WTC11 (cell line): ENCODE measurements around the gene LSM5. TPM values are rescaled to one million over a fixed set of nuclear protein-coding genes. Genes with fewer than 3 reads are reported as not detected.

Source experiments
- ATAC-seq: fragments of 200-7000 bp; cut with Tn5 transposase; 2 replicates; pipeline ENCODE4 v1.10.0; 2021; ENCODE audit warnings: mild to moderate bottlenecking, moderate library complexity
- CTCF ChIA-PET: fragments of 300-600 bp; sonication (Branson Sonifier 250); formaldehyde crosslinking; loops from one replicate; lab custom pipeline; 2021; ENCODE audit warnings: antibody characterized with exemption; lab: Charles Lee
- POLR2A ChIA-PET: fragments of 350-600 bp; sonication (Branson Sonifier 250); formaldehyde crosslinking; loops from one replicate; lab custom pipeline; 2021; ENCODE audit warnings: antibody characterized with exemption; lab: Charles Lee
- DNase-seq: peaks from one replicate; pipeline ENCODE4 v3.0.0; 2021; ENCODE audit warnings: low spot score
- H3K27ac Mint-ChIP-seq: 2 replicates; pipeline ENCODE4 v1.8.0; 2021; ENCODE audit warnings: mixed read lengths
- H3K27me3 Mint-ChIP-seq: 2 replicates; pipeline ENCODE4 v1.8.0; 2021; ENCODE audit warnings: low read depth, mild to moderate bottlenecking, moderate library complexity, mixed read lengths
- H3K36me3 Mint-ChIP-seq: 2 replicates; pipeline ENCODE4 v1.8.0; 2021; ENCODE audit warnings: mixed read lengths
- H3K4me1 Mint-ChIP-seq: 2 replicates; pipeline ENCODE4 v1.8.0; 2022; ENCODE audit warnings: mixed read lengths
- H3K4me3 Mint-ChIP-seq: 2 replicates; pipeline ENCODE4 v1.8.0; 2021; ENCODE audit warnings: mild to moderate bottlenecking, moderate library complexity, mixed read lengths
- H3K9me3 Mint-ChIP-seq: 2 replicates; pipeline ENCODE4 v1.8.0; 2021; ENCODE audit warnings: mixed read lengths
- ATF1 ChIP-seq: sonication (generic); formaldehyde crosslinking; IDR thresholded peaks from 2 replicates; pipeline ENCODE4 v1.8.1; 2023; ENCODE audit warnings: mild to moderate bottlenecking, moderate library complexity, missing genetic modification reagents
- CBFB ChIP-seq: sonication (generic); formaldehyde crosslinking; IDR thresholded peaks from 2 replicates; pipeline ENCODE4 v1.8.1; 2022; ENCODE audit warnings: mild to moderate bottlenecking, low read depth, missing genetic modification reagents
- CREM ChIP-seq: sonication (generic); formaldehyde crosslinking; IDR thresholded peaks from 2 replicates; pipeline ENCODE4 v1.8.1; 2022; ENCODE audit warnings: mild to moderate bottlenecking, missing genetic modification reagents, moderate library complexity
- IRF2 ChIP-seq: sonication (generic); formaldehyde crosslinking; IDR thresholded peaks from 2 replicates; pipeline ENCODE4 v1.8.0; 2022; ENCODE audit warnings: low read depth, missing genetic modification reagents, borderline replicate concordance
- KAT7 ChIP-seq: sonication (generic); formaldehyde crosslinking; IDR thresholded peaks from 2 replicates; pipeline ENCODE4 v1.8.1; 2023; ENCODE audit warnings: missing genetic modification reagents, mild to moderate bottlenecking, borderline replicate concordance
- MYBL2 ChIP-seq: sonication (generic); formaldehyde crosslinking; IDR thresholded peaks from 2 replicates; pipeline ENCODE4 v1.8.1; 2023; ENCODE audit warnings: mild to moderate bottlenecking, moderate library complexity, missing genetic modification reagents
- NFYB ChIP-seq: sonication (generic); formaldehyde crosslinking; conservative IDR thresholded peaks from 2 replicates; pipeline ENCODE4 v1.8.0; 2022; ENCODE audit warnings: low read depth, missing genetic modification reagents
- NR2C2 ChIP-seq: sonication (generic); formaldehyde crosslinking; IDR thresholded peaks from 2 replicates; pipeline ENCODE4 v1.8.0; 2022; ENCODE audit warnings: mild to moderate bottlenecking, missing genetic modification reagents
- SMAD3 ChIP-seq: sonication (generic); formaldehyde crosslinking; IDR thresholded peaks from 2 replicates; pipeline ENCODE4 v1.8.0; 2022; ENCODE audit warnings: missing genetic modification reagents, mild to moderate bottlenecking, borderline replicate concordance
- TCF7 ChIP-seq: sonication (generic); formaldehyde crosslinking; IDR thresholded peaks from 2 replicates; pipeline ENCODE4 v1.8.0; 2022; ENCODE audit warnings: mild to moderate bottlenecking, low read depth, missing genetic modification reagents, moderate library complexity
- TEAD4 ChIP-seq: sonication (generic); formaldehyde crosslinking; IDR thresholded peaks from 2 replicates; pipeline ENCODE4 v1.8.0; 2022; ENCODE audit warnings: mild to moderate bottlenecking, missing genetic modification reagents
- ZNF121 ChIP-seq: sonication (generic); formaldehyde crosslinking; IDR thresholded peaks from 2 replicates; pipeline ENCODE4 v1.8.0; 2023; ENCODE audit warnings: missing genetic modification reagents
- ZNF263 ChIP-seq: sonication (generic); formaldehyde crosslinking; IDR thresholded peaks from 2 replicates; pipeline ENCODE4 v1.8.1; 2022; ENCODE audit warnings: low read depth, mild to moderate bottlenecking, moderate library complexity, missing genetic modification reagents
- ZNF396 ChIP-seq: fragments of 250-450 bp; sonication (Bioruptor Pico); IDR thresholded peaks from 2 replicates; pipeline ENCODE4 v1.8.0; 2021; ENCODE audit warnings: mild to moderate bottlenecking, moderate library complexity, borderline replicate concordance
- ZNF671 ChIP-seq: fragments of 250-450 bp; sonication (Bioruptor Pico); IDR thresholded peaks from 2 replicates; pipeline ENCODE4 v1.8.0; 2021; ENCODE audit warnings: mild to moderate bottlenecking
- total RNA-seq: library from RNA; stranded (reverse); gene quantifications from 3 replicates; pipeline ENCODE4 v1.2.3, GENCODE V29; 2021
- TF ChIP-seq, protein P1 (sequence below): sonication (generic); formaldehyde crosslinking; IDR thresholded peaks from 2 replicates; pipeline ENCODE4 v1.8.1; 2022; ENCODE audit warnings: mild to moderate bottlenecking, missing genetic modification reagents, moderate library complexity, borderline replicate concordance
- TF ChIP-seq, protein P2 (sequence below): sonication (generic); formaldehyde crosslinking; IDR thresholded peaks from 2 replicates; pipeline ENCODE4 v1.8.0; 2022; ENCODE audit warnings: missing genetic modification reagents
- TF ChIP-seq, protein P3 (sequence below): sonication (generic); formaldehyde crosslinking; IDR thresholded peaks from 2 replicates; pipeline ENCODE4 v1.8.1; 2022; ENCODE audit warnings: low read depth, mild to moderate bottlenecking, moderate library complexity, missing genetic modification reagents, borderline replicate concordance
- TF ChIP-seq, protein P4 (sequence below): fragments of 200-600 bp; IDR thresholded peaks from 2 replicates; pipeline ENCODE4 v1.8.0; 2022; ENCODE audit warnings: antibody characterized with exemption
- TF ChIP-seq, protein P5 (sequence below): fragments of 250-450 bp; sonication (Bioruptor Pico); IDR thresholded peaks from 2 replicates; pipeline ENCODE4 v1.9.0; 2021; ENCODE audit warnings: mild to moderate bottlenecking
- TF ChIP-seq, protein P6 (sequence below): sonication (generic); formaldehyde crosslinking; IDR thresholded peaks from 2 replicates; pipeline ENCODE4 v1.8.1; 2022; ENCODE audit warnings: low read depth, missing genetic modification reagents, borderline replicate concordance
- TF ChIP-seq, protein P7 (sequence below): sonication (generic); formaldehyde crosslinking; conservative IDR thresholded peaks from 2 replicates; pipeline ENCODE4 v1.8.1; 2022; ENCODE audit warnings: mild to moderate bottlenecking, missing genetic modification reagents

Gene LSM5
- total RNA-seq, 1 experiment from 2014 or later = 89.5 TPM

DNA sequence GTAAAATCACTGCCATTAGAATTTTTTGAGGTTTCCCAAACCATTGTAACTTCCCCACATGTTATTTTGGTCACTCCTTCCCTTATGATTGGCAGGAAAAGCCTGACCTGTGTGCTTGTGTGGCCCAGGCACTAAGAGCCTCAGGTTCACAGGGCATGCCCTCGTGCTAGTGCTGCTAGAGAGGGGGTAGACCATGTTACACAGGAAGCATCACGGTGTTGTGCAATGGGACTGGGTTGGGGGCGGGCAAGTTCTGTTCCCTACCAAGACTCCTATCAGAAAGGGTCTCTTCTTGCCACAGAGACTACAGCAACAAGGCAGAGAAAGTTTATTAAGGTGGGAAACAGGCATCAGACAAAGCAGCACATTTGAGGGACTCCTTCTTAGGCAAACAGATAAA is 32.2 kb downstream of the LSM5 start:
- H3K4me1 Mint-ChIP-seq = peaks cover 4% of the 10 kb centered on the region

DNA sequence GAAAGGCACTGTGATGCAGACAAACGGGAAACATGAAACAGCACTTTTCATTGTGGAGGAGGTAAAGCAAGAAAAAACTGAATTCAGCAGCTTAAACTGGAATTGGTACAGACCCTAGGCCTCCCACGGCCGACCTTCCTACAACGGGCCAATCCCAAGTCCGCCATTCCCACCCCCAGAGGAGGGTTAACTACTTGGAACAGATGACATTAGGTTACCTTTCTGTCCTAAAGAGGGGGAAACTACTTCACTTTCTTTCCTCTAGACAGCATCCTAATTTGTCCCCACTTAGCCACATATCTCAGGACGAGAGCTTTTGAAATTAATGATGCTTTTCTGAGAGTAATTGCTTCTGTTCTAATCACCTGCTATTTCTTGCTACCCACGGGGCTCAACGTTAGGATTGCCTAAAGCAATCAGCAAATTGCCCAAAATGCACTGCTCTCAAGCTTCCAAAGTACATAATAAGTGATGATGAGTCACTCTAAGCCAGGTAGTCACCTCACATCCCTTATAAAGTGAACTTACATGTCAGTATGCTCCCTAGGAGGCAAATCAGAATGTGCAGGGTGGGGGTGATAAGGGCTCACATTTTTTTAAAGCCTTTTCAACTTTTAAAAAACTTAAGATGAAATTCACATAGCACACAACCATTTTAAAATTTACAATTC is 36.7 kb downstream of the LSM5 start:
- Mint-ChIP-seq H3K9me3 (peaks cover 35% of the 10 kb centered on the region), H3K27me3 (peaks cover 3% of the 10 kb centered on the region; the same call in 1 of the 2 replicates), H3K36me3 (peaks cover 24% of the 10 kb centered on the region), H3K4me1 (no peaks in the 10 kb centered on the region), H3K27ac (no peak overlapping the region), H3K4me3 (no peak overlapping the region)
- ChIA-PET CTCF (interaction anchor here (1.3 kb wide), 1 partner anchor 26 kb away, joined by 3 read pairs; no protein-coding TSS in a partner anchor), POLR2A (no interaction called here)
- DNase-seq (no peak), ATAC-seq (no peak)
- TF ChIP-seq ATF1 (no peak), ZNF121 (CRISPR knock-in tag) (no peak)
- TF ChIP-seq, protein P1, sequence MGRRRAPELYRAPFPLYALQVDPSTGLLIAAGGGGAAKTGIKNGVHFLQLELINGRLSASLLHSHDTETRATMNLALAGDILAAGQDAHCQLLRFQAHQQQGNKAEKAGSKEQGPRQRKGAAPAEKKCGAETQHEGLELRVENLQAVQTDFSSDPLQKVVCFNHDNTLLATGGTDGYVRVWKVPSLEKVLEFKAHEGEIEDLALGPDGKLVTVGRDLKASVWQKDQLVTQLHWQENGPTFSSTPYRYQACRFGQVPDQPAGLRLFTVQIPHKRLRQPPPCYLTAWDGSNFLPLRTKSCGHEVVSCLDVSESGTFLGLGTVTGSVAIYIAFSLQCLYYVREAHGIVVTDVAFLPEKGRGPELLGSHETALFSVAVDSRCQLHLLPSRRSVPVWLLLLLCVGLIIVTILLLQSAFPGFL (CRISPR knock-in tag) = no peak
- TF ChIP-seq, all 79 proteins: peak for 0

More for the DNA sequence above, 32.2 kb downstream of the LSM5 start:
- TF ChIP-seq, protein P2, sequence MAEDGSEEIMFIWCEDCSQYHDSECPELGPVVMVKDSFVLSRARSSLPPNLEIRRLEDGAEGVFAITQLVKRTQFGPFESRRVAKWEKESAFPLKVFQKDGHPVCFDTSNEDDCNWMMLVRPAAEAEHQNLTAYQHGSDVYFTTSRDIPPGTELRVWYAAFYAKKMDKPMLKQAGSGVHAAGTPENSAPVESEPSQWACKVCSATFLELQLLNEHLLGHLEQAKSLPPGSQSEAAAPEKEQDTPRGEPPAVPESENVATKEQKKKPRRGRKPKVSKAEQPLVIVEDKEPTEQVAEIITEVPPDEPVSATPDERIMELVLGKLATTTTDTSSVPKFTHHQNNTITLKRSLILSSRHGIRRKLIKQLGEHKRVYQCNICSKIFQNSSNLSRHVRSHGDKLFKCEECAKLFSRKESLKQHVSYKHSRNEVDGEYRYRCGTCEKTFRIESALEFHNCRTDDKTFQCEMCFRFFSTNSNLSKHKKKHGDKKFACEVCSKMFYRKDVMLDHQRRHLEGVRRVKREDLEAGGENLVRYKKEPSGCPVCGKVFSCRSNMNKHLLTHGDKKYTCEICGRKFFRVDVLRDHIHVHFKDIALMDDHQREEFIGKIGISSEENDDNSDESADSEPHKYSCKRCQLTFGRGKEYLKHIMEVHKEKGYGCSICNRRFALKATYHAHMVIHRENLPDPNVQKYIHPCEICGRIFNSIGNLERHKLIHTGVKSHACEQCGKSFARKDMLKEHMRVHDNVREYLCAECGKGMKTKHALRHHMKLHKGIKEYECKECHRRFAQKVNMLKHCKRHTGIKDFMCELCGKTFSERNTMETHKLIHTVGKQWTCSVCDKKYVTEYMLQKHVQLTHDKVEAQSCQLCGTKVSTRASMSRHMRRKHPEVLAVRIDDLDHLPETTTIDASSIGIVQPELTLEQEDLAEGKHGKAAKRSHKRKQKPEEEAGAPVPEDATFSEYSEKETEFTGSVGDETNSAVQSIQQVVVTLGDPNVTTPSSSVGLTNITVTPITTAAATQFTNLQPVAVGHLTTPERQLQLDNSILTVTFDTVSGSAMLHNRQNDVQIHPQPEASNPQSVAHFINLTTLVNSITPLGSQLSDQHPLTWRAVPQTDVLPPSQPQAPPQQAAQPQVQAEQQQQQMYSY (CRISPR knock-in tag) = no peak
- TF ChIP-seq ZNF396 (CRISPR knock-in tag) (no peak), IRF2 (CRISPR knock-in tag) (no peak), CBFB (CRISPR knock-in tag) (no peak), ZNF263 (no peak), NR2C2 (CRISPR knock-in tag) (no peak), SMAD3 (no peak)
- TF ChIP-seq, protein P3, sequence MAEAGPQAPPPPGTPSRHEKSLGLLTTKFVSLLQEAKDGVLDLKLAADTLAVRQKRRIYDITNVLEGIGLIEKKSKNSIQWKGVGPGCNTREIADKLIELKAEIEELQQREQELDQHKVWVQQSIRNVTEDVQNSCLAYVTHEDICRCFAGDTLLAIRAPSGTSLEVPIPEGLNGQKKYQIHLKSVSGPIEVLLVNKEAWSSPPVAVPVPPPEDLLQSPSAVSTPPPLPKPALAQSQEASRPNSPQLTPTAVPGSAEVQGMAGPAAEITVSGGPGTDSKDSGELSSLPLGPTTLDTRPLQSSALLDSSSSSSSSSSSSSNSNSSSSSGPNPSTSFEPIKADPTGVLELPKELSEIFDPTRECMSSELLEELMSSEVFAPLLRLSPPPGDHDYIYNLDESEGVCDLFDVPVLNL (CRISPR knock-in tag) = no peak
- TF ChIP-seq, protein P4, sequence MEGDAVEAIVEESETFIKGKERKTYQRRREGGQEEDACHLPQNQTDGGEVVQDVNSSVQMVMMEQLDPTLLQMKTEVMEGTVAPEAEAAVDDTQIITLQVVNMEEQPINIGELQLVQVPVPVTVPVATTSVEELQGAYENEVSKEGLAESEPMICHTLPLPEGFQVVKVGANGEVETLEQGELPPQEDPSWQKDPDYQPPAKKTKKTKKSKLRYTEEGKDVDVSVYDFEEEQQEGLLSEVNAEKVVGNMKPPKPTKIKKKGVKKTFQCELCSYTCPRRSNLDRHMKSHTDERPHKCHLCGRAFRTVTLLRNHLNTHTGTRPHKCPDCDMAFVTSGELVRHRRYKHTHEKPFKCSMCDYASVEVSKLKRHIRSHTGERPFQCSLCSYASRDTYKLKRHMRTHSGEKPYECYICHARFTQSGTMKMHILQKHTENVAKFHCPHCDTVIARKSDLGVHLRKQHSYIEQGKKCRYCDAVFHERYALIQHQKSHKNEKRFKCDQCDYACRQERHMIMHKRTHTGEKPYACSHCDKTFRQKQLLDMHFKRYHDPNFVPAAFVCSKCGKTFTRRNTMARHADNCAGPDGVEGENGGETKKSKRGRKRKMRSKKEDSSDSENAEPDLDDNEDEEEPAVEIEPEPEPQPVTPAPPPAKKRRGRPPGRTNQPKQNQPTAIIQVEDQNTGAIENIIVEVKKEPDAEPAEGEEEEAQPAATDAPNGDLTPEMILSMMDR = no peak
- TF ChIP-seq, protein P5, sequence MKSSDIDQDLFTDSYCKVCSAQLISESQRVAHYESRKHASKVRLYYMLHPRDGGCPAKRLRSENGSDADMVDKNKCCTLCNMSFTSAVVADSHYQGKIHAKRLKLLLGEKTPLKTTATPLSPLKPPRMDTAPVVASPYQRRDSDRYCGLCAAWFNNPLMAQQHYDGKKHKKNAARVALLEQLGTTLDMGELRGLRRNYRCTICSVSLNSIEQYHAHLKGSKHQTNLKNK (CRISPR knock-in tag) = no peak
- TF ChIP-seq, all 79 proteins: peak for 0
- Mint-ChIP-seq H3K36me3 (peaks cover 26% of the 10 kb centered on the region), H3K9me3 (peaks cover 20% of the 10 kb centered on the region), H3K27me3 (no peaks in the 10 kb centered on the region), H3K4me3 (no peak overlapping the region), H3K27ac (no peak overlapping the region)
- no peak for DNase-seq
- CTCF ChIA-PET = no interaction called here
- ATAC-seq = no peak
- POLR2A ChIA-PET = no interaction called here

DNA sequence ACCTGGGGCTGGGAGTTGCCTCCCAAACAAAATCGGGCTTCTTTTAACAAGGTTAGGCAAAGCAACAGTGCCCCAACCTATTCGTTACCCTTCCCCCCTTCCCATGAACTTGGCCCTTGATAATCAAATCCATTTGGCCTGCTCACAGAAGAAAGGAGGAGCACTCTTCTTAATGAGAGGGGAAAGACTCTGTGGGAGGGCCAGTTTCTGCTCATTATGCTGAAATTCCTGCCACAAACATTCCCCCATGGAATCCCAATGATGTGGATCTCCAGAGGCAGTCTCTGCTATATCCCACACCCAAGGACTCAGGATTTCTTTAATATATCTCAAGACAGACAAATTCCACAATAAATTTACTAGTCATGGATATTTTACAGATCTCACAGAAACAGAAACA is 43.0 kb downstream of the LSM5 start:
- no peak overlapping the region for H3K27ac Mint-ChIP-seq
- H3K27me3 Mint-ChIP-seq = peaks cover 3% of the 10 kb centered on the region; the same call in 1 of the 2 replicates
- peak; percentile 75 for ATAC-seq
- H3K36me3 Mint-ChIP-seq = 0 out of 2 replicates have a peak, but pooled peaks cover 4% of the 10 kb centered on the region
- ChIA-PET POLR2A (no interaction called here), CTCF (no interaction called here)
- DNase-seq = no peak
- peaks cover 29% of the 10 kb centered on the region for H3K9me3 Mint-ChIP-seq
- peaks cover 2% of the 10 kb centered on the region for H3K4me1 Mint-ChIP-seq
- no peak overlapping the region for H3K4me3 Mint-ChIP-seq
- TF ChIP-seq MYBL2 (CRISPR knock-in tag) (no peak), TCF7 (CRISPR knock-in tag) (no peak), TEAD4 (CRISPR knock-in tag) (no peak), NFYB (CRISPR knock-in tag) (no peak), ZNF671 (no peak), KAT7 (no peak), CREM (CRISPR knock-in tag) (no peak)
- TF ChIP-seq, protein P6, sequence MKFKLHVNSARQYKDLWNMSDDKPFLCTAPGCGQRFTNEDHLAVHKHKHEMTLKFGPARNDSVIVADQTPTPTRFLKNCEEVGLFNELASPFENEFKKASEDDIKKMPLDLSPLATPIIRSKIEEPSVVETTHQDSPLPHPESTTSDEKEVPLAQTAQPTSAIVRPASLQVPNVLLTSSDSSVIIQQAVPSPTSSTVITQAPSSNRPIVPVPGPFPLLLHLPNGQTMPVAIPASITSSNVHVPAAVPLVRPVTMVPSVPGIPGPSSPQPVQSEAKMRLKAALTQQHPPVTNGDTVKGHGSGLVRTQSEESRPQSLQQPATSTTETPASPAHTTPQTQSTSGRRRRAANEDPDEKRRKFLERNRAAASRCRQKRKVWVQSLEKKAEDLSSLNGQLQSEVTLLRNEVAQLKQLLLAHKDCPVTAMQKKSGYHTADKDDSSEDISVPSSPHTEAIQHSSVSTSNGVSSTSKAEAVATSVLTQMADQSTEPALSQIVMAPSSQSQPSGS (CRISPR knock-in tag) = no peak
- TF ChIP-seq, protein P7, sequence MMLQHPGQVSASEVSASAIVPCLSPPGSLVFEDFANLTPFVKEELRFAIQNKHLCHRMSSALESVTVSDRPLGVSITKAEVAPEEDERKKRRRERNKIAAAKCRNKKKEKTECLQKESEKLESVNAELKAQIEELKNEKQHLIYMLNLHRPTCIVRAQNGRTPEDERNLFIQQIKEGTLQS (CRISPR knock-in tag) = no peak
